HG02610 (cell line): Measurements from ENCODE around the gene POLR2M.

ENCODE experiments used
- ATAC-seq: cut with Tn5 transposase; IDR thresholded peaks from one replicate; pipeline ENCODE4 v1.9.1; 2021; ENCODE audit warnings: mild to moderate bottlenecking, moderate library complexity; ENCODE audit not compliant: unreplicated experiment

POLR2M gene

DNA sequence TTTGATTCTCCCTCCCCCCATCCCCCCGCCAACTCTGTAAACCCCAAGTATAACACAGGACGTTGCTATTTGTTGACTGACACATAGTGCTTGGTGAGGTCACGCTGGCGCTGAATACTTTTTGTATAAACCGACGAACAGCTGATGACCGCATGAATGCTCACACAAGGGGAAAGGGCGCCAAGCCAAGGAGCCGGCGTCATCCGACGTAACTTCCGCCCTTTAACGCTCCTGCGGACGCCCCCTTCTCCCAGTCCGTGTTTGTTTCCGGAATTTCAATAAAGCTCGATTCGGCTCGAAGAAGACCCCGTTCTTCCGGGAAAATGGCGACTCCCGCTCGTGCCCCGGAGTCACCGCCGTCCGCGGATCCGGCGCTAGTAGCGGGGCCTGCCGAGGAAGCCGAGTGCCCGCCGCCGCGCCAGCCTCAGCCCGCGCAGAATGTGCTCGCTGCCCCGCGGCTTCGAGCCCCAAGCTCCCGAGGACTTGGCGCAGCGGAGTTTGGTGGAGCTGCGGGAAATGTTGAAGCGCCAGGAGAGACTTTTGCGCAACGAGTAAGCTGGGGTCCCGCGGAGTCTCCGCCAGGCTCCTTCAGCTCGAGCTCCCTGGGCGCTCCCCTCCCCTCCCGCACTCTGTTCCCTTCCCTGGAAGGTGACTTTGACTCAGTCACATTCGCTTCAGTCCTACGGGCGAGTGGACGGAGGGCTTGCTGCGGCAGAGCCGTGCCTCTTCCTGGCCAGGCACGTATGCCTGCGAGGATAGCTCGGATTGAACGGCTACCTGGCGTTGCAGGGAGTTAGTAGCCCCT lies at the start of gene POLR2M:
POLR2M (plus strand) TSS at position 310 of the 805 bp plus-strand sequence; CDS start at position 439, 129 bp downstream.
- peak; percentile 95 for ATAC-seq

DNA sequence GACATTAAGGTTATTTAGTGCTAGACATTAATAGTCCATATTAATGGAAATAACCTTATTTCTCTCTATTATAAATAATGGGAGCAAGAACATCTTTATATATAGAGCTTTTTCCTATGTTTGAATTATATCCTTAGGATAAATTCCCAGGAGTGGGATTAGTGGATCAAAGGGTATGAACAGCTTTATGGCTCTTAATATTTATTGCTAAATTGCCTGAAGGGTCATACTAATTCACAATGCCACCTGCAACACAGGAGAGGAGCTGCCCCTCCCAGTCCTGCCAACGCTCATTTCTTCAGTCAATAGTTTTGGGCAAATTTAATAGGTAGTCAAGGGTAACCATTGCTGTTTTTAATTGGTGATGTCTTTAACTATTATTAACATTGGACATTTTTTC lies 48.9 kb upstream of the POLR2M start:
- no peak for ATAC-seq

DNA sequence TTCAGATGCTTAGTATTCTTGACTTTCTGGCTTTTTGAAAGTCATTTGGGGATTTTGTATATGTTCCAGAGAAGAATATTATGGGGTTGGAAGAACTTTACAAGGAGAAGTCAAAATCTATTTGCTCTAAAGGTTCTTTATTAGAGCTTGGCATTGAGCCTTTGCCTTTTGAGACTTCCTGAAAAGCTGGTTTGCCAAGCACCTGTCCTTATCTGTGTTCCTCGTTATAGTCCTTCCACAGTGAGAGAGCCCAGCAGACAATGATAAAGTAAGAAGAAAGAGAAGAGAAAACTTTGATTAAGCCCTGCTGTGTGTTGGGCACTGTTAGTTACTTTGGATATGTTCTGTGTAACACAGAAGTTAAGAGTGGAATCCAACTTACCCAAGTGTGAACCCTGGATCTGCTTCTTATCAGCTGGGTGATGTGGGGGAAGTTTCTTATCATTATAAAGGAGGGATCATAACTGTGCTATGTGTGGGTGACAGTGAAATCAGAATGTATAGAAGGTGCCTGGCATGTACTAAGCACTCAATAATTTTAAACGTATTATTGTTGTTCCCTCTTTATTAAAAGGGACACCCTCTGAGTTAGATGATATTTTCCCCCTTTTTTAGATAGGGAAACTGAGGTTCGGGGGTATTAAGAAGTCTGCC lies 44.3 kb upstream of the POLR2M start:
- ATAC-seq = no peak

DNA sequence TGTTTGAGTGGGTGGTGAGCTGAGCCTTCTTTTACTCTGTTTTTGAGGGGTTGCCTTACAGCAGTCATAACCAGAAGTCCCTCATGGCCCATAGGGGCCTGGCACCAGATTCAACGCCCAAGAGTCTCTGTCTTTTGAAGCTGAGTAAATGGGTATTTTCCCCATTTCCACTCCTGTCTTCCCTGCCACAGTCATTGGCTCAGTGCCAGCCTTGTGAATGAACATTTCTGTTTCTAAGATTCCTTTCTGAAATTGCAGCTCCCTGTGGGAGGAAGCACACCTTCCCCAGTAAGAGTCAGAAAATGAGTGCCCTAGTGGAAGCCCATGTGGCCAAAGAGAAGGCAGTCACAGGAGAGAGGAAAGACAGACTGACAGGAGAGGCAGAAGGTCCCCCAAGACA lies 43.7 kb upstream of the POLR2M start:
- no peak for ATAC-seq

DNA sequence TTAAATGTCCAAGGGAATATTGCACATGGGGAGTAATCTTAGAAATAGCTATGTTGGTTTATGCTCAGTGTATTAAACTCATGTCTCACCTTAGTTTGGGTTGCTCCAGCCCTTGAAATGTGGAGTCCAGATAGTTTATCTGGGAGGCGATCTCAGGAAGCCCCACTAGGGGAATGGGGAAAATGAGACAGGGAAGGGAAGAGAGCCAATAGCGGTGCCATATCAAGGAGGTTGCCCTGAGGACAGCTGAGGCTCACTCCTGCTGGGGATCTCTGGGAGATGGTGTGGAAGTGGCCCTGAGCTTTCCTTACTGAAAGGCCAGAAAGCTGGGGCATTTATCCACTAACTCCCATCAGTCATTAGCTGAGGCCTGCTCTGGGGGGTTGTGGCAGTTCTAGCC lies 43.3 kb upstream of the POLR2M start:
- ATAC-seq = no peak

DNA sequence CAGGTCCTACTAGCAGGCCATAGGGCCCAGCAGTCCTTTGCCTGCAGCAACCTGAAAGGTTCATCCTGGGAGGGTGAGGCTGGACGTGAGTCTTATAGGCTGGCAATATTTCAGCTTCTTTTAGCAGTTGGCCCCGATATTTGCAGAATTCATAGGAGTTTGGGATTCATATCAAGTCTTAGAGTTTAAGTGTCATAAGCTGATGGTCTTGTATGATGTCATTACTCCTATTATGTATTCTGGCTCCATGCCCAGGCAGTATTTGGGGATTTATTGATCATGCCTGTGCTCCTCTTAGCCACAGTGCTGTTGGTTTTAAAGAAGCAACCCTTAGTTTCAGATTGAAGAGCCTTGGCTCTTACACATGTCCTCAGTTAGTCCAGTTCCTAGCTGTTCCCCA lies 41.3 kb upstream of the POLR2M start:
- ATAC-seq = no peak

DNA sequence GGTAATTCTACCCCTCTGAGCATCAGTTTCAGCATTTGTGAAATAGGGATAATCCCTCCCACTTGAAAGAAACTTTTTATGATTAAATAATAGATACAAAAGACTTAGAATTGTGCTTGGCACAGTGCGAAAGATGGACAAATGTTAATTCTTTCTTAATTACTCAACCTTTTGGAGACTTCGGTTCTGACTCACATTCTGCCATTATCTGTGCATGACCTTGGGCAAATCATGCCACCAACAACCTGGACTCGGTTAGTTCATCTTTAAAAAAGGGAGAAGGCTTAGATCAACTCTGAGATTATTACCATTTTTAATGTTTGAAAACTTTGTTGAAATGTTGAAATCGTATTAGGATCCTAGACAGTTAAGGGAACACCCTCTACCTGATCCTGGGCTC lies 40.6 kb upstream of the POLR2M start:
- ATAC-seq = no peak

DNA sequence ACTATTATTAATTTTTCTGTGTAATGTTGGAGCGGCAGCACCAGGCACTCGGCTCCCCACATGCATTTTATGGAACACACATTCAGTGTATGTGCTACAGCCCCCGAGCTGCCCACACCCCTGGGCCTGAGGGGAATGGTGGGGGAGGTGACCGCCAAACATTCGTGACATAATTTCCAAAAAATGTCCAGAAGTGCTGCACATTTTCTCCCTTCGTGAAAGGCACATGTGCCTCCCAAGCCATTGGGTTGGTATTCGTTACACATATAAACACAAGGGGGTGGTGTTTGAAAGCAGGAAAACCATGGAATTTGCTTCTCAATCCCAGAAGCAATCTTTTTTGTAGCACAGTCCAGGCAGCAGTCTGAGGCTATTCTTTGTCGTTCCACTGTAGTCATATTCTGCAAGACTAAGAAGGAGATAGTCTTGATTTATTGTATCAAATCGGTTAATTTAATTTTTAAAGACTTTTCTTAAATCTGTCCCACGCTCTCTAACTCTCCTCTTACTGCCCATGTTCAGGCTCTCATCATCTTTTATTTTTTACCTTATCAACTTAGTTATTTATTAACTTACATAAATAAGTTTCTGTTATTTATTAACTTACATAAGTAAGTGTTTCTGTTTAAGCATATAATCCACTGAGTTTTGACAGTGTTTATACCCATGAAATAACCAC lies 39.2 kb upstream of the POLR2M start:
- no peak for ATAC-seq

DNA sequence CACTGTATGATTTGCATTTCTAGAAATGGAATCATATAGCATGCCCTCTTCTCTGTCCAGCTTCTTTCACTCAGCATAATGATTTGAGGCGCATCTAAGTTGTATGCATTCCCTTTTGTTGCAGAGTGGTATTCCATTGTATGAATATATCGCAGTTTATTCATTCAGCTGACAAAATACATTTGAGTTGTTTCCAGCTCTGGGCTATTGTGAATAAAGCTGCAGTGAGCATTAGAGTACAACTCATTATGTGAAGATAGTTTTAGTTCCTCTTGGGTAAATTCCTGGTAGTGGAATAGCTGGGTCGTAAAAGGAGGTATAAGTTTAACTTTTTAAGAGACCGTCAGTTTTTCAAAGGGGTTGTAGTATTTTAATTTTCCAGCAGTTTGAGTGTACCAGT lies 38.5 kb upstream of the POLR2M start:
- no peak for ATAC-seq

DNA sequence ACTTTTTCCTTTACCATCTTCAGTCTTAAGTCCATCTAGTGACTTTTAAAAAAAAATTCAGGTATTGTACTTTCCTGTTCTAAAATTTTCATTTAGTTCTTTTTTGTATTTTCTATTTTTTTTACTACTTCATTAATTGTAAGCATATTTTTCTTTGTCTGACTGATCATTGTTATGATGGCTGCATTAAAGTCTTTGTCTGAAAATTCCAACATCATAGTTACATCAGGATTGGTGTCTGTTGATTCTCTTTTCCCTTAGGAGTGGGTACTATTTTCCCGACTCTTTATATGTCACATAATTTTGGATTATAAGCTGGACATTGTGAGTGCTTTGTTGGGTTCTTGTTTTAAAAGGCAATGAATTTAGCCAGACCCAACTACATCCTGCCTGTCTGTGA lies 34.9 kb upstream of the POLR2M start:
- no peak for ATAC-seq

DNA sequence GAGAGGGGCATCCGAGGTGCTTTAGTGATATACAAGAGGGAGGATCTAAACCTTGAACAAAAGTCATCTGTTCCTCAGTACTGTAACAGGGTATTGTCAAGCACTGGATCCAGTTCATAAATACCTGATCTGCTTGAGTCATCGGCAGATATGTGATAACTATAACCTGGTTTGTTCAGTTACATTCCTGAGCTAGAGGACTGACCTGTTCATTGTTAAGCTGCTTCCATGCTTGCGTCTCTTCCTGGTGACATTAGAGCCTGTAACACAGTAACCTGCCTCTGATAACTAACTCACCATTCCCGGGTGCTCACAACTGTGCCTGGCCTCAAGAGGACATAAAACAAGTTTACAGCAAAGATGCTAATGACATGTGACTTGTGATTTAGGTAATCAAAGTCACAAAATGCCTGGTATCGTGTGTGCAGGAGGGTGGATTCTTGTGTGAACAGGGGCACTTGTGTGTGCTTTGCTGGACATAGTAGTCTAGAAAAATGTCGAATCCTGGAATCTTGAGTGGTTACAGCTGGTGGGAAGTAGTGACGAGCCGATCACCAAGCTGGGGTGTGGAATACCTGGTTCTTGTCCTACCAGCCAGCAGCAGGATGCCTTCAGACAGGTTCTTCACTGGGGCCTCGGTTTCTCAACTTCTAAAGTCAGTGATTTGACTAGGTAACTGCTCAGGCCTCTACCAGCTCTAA lies 30.9 kb upstream of the POLR2M start:
- ATAC-seq = no peak

DNA sequence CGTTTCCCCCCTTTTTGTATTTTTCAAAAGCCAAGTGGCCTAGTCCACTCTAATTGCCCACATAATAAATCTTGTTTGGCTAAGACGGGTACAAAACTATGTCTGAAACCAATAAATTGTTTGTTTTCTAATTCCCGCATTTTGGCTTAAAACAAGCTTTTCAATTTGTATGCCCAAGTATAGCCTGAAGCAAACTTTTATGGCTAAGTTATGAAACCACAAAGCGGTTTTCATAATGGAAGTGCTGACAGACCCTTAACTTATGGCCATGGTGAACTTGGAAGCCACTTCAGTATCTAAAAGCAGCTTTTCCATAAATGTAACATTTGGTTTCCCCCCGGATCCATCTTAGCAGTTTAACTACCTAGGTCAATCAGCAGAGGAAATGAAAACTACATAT lies 29.9 kb upstream of the POLR2M start:
- no peak for ATAC-seq

DNA sequence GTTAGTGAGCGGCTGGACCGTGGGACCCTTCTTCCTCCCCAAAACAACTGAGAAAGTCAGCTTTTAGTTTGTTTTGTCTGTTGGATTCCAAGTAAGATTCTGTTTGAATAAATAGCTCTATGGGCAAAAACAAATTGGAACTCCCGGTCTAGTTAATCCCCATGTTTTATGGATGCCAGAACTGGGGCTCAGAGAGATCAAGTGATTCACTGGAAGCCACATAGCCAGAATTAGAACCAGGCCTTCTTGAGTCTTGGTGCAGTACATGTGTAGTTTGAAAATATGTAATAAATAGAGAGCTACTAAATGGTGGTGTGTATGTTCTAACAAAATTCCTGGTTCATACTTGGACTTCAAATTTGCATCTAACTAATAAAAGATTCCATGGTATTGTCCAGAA lies 29.3 kb upstream of the POLR2M start:
- no peak for ATAC-seq

DNA sequence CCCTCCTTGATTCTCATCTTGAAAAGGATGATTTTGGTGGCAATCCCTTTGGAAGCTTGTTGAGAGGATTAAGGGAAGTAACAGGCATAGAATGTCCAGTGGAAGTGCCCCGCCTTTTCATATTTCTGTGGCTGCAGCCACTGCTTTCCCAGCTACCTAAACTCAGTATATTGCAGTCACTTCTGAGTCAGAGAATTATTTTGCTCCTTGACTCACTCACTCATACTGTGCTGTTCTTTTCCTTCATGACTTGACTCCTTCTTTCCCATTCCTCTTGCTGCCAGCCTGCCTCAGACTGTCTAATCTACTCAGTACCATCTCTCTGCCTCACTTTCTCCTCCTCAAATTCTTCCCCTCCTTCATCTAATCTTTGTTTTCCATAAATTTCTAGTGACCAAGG lies 26.5 kb upstream of the POLR2M start:
- ATAC-seq = no peak

DNA sequence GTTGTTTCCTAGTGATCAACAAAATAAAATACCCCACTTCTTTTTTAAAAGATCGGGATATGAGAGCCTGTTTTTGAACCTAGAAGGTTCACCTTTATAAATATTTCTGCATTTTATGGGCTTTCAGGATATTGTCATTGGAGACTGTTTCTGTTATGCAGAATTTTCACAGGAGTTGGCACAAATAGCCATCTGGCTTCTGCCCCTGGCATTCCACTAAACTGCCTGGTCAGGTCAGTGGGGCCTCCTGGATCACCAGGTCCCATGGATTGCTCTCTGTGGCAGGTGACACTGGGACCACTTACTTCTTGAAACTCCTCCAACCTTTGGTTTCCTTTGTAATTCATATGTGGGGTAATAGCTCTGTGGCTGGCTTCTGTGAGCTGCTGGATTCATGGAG lies 25.5 kb upstream of the POLR2M start:
- no peak for ATAC-seq

DNA sequence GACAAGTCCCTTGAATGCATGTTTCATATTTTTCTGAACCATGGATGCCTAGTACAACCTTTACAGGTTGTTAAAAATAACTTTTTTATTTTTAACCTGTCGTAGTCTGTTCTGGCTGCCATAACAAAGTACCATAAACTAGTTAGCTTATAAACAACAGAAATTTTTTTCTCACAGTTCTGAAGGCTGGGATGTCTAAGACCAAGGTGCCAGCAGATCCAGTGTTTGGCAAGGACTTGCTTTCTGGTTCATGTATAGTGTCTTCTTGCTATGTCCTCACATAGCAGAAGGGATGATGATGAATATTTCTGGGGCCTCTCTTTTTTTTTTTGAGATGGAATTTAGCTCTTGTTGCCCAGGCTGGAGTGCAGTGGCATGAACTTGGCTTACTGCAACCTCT lies 23.0 kb upstream of the POLR2M start:
- ATAC-seq = no peak

DNA sequence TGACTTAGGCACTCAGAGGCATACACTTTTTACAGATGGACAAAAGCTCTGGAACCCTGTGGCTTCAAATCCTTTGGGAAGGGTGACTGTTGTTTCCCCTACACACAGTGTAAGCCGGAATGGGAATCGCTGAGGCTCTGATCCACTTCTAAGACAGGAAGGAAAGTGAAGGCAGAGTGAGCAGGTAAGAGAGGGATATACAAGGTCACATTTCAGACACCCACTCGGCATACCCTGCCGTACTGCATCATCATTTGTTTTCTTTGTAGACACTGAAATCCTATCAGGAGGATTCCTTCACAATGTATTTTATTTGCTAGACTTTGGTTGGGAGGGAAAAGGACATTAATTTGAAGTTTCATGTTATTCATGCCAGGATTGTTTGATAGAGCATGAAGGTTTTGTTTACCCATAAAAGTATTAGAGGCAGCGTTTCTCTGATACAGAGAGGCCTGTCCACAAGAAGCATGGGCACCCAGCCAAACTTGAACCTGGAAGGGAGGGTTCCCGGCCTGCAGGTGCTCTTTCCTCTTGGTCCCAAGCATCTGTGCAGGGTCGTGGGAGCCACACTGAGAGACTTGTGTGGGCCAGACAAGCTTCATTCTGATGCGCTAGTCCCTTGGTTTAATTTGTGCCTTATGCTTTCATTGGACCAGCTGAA lies 21.9 kb upstream of the POLR2M start:
- ATAC-seq = no peak

DNA sequence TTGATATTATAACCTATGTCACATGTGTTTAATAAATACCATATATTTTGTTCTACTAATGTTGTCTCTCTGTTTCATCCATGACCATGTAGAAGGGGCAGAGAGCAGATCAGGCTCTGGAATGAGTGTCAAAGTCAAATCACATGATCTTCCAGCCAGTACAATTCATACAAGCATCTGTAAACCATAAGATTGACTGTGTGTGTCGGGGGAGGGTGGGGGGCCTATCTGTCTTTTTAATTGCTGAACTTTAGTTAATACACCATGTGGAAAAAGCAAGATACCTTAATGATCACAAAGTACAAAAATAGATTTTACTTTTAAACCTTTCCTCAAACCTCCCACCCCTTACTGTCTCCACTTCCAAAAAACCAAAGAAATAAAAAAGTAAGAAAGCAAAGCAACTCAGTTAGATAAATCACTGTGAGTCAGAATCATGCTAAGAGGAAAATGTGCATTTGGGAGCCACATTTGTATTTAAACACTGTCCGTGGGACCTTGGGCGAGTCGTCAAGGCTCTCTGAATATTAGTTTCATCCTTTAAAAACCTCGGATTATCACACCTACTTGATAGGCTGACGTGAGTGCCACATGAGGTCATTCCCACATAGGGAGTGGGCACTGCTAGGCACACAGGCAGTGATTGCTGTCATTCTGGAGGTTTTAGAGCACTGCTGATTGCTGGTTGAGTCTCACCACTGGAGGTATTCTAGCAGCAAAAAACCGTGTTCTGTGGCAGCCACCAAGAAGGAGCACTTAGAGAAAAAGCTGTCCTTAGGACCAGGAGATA lies 21.0 kb upstream of the POLR2M start:
- no peak for ATAC-seq

DNA sequence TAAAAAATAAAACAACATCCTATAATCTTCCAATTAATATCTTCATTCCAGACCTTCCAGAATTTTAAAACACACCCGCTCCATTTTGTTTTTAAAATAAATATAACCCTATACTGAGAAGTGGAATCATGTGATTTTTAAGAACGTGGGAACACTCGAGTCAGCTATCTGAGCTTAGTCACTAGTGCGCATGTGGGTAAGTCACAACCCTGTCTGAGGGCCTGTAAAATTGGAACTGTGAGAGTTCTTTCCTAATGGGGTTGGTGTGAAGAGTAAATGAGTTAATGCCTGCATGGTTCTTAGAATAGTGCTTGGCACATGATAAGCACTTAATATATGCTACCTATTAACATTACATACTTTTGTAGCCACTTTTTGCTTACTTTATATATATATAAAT lies 19.9 kb upstream of the POLR2M start:
- no peak for ATAC-seq

DNA sequence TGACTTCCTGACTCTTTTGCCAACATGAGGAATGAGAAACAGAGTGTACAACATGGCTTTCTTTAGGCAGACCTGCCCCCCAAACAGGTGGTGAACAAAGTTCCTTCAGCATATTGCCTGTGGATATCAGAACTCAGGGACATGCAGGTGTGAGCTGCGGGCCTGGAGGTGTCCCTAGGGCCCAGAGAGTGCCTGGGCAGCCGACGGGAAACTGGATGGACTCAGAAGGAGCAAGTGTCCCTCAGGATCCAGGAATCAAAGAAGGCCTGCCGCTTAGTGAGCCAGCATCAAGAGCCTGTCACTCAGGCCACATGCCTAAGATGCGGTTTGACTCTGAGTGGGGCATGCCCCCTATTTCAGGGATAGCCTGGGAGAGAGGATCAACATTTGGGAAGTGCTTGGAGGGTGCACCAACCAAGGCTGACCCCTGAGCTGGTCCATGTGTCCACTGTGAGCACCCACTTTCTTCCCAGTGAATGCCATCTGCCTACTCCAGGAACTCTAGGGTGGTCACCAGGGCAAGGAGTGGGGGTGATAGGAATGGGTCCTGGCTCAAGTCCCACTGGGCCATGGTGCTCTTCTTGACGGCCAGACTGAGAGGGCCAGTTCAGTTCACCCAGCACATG lies 16.1 kb upstream of the POLR2M start:
- no peak for ATAC-seq
